NCI-H1105 (cell line): Measurements from ENCODE around the gene PCID2.

Source experiments
- DNase-seq: peaks from one replicate; lab custom pipeline; 2025; lab: John Stamatoyannopoulos, UW

PCID2 gene

DNA sequence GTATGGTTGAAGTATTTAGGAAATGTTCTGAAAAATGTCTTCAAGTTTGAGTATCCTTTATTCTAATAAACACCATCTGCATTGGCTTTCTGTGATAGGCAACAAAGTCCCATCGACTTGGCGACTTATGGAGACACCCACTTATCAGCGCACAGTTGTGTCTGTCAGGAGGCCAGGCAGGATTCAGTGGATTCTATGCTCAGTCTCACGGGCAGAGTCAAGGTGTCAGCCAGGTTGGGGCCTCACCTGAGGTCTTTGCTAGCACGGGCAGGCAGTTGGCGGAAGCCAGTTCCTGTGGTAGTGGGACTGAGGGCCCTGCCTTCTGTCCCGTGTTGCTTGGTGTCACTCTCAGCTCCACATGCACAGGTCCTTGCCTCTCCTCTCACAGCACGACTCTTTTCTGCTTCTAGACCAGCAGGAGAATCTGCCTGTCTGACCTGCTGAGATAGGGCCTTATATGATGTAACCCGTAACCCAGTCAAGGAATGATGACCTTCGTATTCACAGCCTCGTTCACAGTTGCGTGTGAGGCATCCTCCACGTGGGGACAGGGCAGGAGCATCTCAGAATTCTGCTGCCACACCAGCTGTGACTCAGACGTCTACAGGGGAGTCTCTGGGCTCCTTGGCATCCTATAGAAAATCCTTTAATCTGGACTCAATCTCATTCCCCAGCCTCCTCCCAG, 10.9 kb upstream of the PCID2 start:
- no peak for DNase-seq

DNA sequence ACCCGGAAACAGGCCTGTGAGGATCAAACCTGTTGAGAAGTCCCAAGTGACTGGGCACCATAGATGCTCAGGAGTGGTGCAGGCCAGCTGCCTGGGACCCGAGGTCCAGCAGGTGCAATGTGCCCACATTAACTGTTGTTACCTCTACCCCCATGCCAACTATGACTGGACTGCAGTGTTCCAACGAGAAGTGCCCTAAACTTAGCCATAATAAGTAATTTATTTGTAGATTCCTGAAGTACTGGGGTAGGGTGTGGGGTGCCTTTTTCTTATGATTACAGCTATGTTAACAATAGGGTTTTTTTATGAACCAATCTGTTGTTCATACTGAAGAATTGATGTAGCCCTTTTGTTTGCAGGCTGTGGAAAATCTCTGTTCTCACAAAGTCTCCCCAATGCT, 10.1 kb upstream of the PCID2 start:
- DNase-seq: no peak

DNA sequence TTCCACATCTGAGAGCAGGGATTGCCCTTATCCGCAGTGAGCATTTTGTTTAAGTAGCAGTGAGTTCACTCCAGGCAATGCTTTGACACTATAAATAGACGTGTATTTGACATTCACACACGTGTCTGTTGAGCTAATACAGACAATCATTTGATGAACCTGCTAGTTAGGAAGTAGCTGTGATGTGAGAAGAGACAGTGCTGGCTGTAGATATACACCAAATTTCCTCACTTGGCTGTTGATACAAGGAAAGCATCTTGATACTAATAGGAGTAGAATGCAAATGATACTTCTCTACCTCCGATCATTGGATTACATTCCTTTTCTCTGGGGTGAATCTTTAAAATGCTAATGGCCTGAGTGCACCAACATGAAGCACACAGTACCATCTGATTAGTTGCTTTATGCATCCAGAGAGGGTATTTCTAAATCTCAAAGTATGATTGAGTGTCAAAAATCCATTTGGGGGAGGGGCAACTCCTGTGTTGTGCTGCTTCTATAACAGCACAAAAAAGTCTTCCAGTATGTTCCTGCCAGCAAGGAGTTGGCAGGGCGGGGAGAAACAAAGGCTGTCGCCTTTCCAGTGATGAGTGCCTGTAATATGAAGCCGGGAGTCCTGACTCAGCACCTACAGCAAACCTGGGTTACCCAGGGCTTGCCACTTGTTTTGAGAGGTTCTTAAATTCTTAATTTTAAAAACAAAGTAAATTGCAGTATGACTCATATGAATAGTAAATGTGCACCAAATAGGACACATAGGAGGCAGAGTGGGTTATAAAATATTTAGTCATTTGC, 8.0 kb upstream of the PCID2 start:
- DNase-seq: peak; percentile 25

DNA sequence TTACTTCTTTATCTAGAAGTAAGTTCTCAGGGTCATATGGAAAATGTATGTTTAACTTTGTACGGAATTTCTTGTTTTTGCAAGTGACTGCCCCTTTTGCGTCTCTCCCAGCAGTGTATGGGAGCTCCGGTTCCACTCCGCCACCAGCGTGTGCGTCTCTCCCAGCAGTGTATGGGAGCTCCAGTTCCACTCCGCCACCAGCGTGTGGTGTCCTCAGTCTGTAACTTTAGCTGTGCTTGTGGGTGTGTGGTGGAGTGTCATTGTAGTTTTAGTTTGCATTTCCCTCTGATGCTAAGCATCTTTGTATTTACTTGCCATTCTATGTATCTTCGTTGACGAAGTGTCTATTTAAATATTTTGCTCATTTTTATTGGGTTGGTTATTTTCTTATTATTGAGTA, 3.3 kb upstream of the PCID2 start:
- DNase-seq: no peak

DNA sequence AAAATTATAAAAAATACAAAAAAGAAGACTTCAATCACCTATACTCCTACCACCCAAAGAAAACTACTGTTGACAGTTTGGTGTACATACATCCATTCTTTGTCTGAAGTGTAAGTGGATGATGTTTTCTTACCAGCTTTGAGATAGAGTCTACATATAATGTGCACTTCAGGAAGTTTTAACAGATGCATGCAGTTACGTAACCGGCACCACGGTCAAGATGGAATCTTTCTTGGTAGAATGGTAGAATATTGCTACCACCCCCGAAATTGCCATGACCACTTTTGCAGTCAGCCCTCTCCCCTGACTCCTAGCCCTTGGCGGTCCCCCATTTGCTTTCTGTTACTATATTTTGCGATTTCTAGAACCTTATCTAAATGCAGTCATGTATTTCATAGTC, 2.4 kb upstream of the PCID2 start:
- DNase-seq: no peak

DNA sequence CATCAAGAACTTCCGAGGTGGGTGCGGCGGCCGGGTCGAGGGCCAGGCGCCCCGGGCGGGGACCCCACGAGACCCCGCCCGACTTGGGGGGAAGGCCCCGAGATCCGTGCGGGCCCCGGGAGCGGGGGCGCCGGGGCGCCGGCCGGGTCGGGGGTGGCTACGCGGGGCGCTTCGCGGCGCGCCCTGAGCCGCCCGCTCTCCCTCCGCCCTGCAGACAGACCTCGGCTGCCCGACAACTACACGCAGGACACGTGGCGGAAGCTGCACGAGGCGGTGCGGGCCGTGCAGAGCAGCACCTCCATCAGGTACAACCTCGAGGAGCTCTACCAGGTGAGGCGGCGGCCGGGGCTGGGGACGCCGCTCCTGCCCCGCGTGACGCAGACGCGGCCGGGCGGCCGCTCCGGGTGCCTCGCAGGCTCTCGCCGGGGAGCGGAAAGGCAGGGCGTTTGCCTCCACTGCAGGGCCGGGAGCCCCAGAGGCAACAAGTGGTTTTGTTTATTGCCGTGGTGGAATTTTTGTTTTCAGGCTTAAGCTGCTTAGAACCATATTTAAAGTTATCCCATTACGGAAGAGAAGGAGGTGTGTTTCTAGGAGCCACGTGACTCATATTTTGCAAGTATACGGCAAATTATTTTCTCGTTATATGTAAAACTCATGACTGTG, 1.4 kb upstream of the PCID2 start:
- peak; percentile 61 for DNase-seq

DNA sequence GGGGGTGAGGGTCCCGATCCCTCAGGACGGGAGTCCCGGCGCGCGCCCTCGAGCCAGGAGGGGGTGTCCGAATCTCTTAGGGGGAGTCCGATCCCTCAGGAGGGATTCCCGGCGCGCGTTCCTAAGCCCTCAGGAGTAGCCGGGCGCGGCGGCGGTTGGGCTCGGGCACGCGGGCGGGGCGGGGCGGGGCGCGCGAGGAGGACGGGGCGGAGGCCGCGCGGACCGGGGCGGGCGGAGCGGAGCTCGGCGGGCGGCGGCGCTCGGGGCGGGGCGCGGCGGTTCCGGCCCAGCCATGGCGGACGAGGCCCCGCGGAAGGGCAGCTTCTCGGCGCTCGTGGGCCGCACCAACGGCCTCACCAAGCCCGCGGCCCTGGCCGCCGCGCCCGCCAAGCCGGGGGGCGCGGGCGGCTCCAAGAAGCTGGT, 878 bp upstream of the PCID2 start, which contains the start of gene CUL4A:
Gene CUL4A, plus strand, starts transcription at position 278 of the 423 bp plus-strand sequence. Its CDS starts 15 bp downstream, at position 293.
- DNase-seq: peak; percentile 82

DNA sequence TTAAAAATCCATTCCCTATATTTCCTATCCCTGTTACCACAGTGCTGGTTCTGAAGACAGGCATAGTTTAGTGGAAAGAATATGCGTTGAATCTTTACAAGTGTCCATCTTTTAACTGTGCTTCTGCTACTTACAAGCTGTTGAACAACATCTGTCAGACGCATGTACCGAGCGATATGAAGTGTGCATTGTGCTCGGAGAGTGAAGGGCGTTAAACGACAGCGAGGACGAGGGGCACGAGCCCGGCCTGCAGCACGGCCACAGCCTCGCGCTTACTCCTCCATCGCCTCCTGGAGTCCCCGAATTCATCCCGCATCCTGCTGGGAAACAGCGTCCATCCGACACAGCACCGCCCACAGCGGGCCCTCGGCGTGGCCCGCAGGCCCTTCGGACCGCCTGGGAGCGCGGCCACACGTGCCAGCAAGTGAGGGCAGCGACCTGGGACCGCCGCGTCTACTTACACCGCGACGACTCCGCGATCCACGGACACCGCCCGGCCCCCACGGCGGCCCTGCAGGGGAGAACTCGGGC, 514 bp downstream of the PCID2 start:
- peak; percentile 30 for DNase-seq

DNA sequence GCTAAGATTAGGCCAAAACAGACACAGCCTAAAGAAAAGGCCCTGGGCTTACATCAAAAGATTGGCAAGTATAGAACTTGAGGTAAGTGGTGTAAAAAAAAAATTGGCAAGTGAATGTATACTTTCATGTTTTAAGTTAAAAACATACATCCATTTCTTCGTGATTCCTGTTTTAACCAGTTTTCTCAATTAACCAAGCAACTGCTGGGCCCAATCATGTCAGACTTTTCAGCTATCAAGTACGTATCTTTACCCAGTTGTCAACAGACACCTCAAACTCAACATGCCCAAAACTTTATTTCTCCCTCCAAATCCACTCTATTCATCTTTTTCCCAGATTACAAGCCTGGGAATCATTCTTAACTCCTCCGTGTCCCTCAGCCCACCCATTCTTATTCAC, 1.0 kb downstream of the PCID2 start:
- no peak for DNase-seq

DNA sequence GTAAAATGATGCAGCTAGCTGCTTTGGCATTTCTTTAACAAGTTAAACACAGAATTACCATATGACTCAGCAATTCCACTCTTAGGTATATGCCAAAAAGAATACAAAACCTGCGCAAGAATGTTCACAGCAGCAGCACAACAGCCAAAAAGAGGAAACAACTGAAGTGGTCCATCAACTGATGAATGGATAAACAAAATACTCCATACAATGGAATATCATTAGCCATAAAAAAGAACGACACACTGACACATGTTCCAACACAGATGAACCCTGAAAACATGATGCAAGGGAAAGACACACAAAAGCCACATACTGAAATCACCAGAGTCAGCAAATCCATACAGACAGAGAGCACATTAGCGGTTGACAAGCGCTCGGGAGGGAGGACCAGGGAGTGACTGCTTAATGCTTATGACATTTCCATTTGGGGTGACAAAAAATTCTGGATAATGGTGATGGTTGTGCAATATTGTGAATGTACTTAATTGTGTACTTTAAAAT, 3.0 kb downstream of the PCID2 start:
- DNase-seq: no peak

DNA sequence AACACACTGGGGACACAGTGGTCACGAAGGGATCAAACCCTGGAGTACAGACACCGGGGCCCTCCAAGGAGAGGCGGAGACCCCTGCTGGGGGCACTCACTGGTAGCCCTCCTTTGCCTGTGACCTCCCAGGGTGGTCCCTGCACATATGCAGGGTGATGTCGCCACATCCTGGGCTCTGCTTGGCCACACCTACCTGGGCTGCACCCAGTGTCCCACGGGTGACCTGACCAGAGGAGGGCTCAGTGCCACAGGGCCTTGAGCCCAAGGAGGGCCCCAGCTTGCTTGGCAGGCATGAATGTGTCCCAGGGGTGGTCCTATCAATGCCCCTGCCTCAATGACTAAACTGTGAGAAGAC, 4.1 kb downstream of the PCID2 start:
- no peak for DNase-seq

DNA sequence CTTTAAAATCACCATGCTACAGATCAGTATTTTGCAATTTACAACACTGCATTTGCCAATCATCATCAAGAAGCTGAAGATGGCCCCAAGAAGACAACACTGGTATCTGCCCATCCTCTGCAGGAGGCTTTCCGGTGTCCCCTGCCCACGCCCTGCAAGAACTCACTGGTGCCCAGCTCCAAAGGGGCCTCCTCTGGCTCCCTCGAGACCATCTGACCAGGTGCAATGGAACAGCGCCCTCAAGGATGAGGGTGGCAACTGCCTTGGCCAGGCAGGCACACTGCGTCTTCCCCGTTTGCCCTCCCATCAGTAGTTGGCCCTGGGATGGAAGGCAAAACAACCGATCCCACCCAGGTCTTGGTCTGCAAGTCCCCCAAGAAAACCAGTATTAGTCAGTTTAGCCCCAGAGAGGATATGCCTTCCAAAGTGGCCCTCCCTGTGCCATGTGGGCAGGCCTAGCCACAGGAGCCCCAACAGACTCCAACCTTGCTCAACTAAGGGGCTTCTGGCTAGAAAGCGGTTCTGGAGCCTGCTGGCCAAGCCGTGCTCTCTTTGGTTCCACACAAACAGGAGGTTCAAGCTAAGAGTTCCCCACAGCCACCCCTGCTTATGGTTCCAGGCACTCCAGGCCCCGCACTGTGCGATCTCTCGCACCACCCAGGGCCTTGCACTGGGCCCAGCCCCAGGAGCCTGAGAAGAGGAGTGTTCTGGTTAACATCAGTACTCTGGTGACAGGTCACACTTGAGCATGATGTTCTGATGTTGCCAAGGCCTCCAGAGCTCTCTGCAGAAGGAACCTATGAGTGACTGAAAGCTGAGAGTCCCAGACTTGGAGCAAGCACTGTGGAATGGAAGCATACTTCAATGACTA, 4.7 kb downstream of the PCID2 start:
- no peak for DNase-seq

DNA sequence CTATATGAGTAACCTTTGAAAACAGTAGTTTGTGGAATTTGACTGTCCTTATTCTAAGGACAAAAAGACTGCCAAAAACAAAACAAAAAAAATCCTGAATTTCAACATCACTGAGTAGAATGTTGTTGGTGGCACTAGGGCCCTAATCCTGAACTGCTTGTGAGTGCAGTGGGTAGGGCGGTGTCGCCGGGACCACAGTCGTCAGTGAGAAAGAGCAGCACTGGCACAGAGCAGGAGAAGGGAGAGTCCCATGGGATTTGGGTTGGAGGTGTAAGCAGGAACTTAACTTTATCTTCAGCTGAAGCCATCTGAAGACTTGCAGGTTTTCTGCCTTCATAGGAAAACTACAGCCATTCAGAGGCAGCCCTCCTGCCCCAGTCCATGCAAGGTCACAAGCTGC, 5.6 kb downstream of the PCID2 start:
- no peak for DNase-seq

DNA sequence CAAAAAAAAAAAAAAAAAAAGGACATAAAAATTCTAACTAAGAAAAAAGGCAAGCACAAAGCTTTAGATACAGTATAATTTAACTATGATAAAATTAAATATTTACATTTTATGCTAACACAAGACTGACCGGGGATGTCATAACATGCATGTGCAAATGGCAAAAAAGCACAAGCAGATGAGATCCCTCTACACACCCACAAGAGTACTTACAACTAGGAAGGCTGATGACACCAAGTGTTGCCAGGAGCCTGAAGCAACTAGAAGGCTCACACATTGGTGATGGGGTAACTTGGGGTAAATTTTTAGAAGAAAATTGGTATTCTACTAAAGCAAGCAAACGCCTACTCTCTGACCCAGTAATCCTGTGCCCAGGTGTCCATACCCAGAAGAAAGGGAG, 6.7 kb downstream of the PCID2 start:
- no peak for DNase-seq

DNA sequence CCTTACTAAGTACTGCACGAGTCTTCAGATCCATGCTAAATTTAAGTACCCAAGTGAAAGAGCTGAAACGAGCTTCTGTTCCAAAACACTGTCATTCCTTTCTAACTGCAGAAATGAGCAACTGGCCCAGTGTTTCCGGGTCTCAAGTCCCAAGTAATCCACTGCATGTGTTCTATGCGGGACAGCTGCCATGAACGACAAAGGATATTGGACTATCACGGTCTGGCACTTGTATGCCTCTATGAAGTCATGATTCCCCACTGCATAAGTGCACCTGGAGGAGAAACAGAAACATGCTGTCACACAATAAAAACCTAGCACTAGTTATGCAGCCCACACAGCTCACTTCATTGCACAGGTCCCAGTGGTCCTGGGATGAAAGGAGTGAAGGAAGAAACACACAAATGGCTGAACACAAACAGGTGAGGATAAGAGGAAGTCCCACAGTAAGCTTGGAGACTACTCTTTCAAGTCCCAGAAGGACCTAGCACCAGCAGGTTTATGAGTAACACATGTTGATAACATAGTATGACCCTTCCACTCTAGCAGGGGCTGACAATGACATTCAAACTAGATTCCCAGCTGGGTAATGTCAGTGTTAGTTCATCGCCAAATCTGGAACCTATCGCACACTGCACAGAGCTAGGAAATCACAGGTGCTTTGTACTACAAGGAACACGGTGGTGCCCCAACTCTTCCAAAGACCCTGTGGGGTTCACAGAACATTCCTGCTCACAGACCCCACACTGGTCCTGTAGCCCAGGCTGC, 11.3 kb downstream of the PCID2 start:
- no peak for DNase-seq

DNA sequence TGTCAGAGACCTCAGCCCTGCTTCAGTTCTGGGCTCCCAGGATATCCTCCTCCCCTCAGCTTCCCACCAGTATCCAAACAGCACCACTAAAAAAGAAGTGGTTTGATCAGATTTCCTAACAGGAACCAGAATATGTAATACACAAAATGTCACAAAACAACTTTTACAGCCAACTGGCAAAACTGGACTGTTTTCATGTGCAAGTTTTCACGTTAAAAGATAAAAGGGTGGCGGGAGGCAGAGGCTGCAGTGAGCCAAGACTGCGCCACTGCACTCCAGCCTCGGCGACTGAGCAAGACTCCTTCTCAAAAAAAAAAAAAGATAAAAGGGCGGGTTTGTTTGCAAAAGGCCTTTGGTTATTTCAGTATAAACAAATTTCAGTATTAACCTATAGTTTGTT, 13.1 kb downstream of the PCID2 start:
- DNase-seq: no peak

DNA sequence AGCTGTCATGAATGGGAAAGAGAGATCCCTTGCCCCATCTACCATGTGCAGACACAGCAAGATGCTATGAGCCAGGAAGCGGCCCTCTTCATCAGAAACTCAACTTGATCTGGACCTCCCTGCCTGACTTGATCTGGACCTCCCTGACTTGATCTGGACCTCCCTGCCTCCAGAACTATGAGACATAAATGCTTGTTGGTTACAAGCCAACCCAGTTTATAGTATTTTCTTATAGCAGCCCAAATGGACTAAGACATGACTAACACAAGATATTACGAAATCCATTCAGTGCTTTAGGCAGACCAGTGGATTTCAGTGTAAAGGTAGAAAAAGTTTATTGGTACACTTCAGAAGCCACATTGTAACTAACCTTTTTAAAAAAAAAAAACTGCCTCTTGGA, 15.6 kb downstream of the PCID2 start:
- no peak for DNase-seq

DNA sequence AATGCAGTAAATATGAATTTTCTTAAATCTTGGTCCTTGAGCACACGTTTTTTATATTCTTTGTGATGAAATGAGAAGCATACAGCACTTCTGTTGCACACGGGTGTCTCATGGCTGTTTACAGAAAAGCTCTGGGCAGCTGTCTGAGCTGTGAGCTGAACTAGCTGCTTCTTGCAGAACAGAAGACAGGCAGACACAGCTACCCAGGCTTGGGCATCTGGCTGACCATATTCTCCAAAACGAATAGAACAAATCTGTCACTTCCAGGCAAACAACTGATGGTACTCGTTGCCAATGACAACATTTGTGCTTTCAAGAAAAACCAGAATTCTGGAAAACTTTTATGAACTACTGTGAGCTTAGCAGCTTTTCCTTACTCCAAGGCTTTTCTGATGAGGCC, 16.2 kb downstream of the PCID2 start:
- no peak for DNase-seq

DNA sequence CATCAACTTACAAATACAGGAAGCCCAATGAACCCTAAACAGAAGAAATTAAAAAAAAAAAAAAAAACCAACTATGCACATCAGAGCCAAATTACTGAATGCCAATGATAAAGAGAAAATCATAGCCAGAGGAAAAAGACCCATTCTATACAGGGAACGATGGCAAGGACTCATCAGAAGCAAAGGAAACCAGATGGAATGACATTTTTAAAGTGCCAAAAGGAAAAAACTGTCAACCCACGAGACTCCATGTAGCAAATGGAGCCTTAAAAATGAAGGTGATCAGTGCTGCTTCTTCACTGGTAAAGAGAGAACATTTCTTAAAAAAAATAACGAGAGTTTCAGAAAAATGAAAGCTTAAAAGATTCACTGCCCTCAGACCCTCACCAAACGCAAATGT, 18.3 kb downstream of the PCID2 start:
- DNase-seq: no peak

DNA sequence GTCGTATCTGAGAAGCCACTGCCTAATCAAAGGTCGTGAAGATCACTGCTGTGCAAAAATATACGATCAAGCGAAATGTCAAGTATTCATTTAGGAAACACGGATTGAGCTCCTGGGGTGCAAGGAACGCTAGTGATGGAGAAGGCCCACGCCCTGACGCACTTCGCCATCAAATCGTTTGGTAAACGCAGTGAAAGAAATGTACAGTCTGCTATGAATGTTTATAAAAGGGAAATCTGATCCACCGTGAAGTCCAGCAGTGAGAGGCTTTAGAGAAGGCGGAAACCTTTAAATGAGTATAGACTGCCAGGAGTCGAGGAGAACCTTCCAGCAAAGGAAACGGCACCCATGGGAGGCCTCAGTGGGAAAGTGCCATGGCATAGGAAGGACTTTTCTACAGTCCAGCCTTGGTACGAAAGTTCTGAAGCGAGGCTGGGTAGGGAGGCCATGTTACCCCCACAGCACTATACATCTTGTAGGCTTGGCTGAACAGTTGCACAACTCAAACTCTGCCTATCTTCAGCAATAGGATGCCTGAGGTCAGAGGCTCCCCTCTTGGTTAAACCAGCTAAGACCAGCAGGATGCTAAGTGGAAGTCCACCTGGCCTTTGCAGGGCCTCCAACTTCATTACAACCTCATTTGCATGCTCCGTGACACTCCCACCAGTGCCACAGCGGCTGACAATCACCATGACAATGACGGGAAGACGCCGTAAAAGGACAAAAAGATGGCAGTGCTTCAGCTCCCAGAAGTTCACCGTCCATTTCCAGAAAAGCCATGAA, 20.4 kb downstream of the PCID2 start:
- no peak for DNase-seq
